Heart left ventricle (tissue), 13 donors: ENCODE results near the gene PLXNC1.

Experiments used
- CTCF ChIP-seq, 12 donors: fragments of 200-600 bp; sonication (generic) in 4 of 12; IDR thresholded peaks; one replicate each; pipeline versions ENCODE4 v1.5.0 to v1.8.0; 2018 to 2022; ENCODE audit warnings: antibody characterized with exemption in 12 of 12, mild to moderate bottlenecking in 5 of 12
- POLR2A ChIP-seq, 2 donors: fragments of 450-650 bp; IDR thresholded peaks; one replicate each; pipeline ENCODE4 v1.6.1; 2017; ENCODE audit warnings: antibody characterized with exemption in 2 of 2, mild to moderate bottlenecking in 2 of 2, moderate library complexity in 2 of 2
- donor health status: ischemic (EF 13 %, LVEDD 7.1; RV severe dilation, severe dysfunction).
- donor health status: DM: no; HTN: yes; CAD: no.
- donor health status: DM: no; HTN: no; CAD: no.
- donor health status: ischemic (EF 25% LVEDD 6.9; RV normal size, moderate dysfunction).
- donor health status: ischemic (EF 25% LVEDD 5.7; RV mildly dilated, moderate dysfunction).
- donor health status: ischemic (EF 35%, LVEDD 5.7; RV mildly dilated, moderate dysfunction).
- donor health status: nonischemic (EF 11% LVEDD 7.7; RV severe dilation, severe dysfunction).
- donor health status: DM: yes; HTN: yes; CAD: no.
- donor health status: PGD.
- donor health status: ischemic (EF 29% LVEDD 5.4; RV normal size, mild dysfunction).
- donor health status: nonischemic (EF 23%, LVEDD 6.1; RV moderate dilation, normal function).

- no peak for TF ChIP-seq CTCF (IDR thresholded peaks at IDR 0.05)
- TF ChIP-seq POLR2A (IDR thresholded peaks at IDR 0.05) = no peak
These were observed 57.4 kb downstream of the PLXNC1 start for GRCh38 chr12:94205822-94206221.
